Neural progenitor cell (in vitro differentiated cells): Measurements from ENCODE around the gene ACTR5. TPM values are rescaled to one million over a fixed set of nuclear protein-coding genes. Genes with fewer than 3 reads are reported as not detected.
A peak's percentile ranks its signal among the peaks of the same experiment; 100 is the strongest.

Experiments
- DNase-seq: peaks from one replicate; pipeline ENCODE4 v3.0.0-alpha.2; 2016; ENCODE audit warnings: low spot score
- H2AFZ ChIP-seq: fragments of 200-600 bp; sonication (generic); replicated peaks from 2 replicates; pipeline ENCODE4 v1.6.1; 2016; ENCODE audit warnings: antibody characterized with exemption
- H3F3A ChIP-seq: fragments of 200-600 bp; sonication (generic); 2 replicates; pipeline ENCODE4 v1.6.1; 2016; ENCODE audit warnings: antibody characterized with exemption, low read depth
- H3K27ac ChIP-seq: fragments of 200-600 bp; sonication (generic); 2 replicates; pipeline ENCODE4 v1.5.1; 2016; ENCODE audit warnings: mild to moderate bottlenecking
- H3K27me3 ChIP-seq: fragments of 200-600 bp; sonication (generic); 2 replicates; pipeline ENCODE4 v1.6.1; 2016; ENCODE audit warnings: mild to moderate bottlenecking, moderate library complexity
- H3K36me3 ChIP-seq: fragments of 200-600 bp; sonication (generic); 2 replicates; pipeline ENCODE4 v1.5.1; 2016
- H3K4me1 ChIP-seq: fragments of 200-600 bp; sonication (generic); 2 replicates; pipeline ENCODE4 v1.6.1; 2016; ENCODE audit warnings: mixed run types
- H3K4me2 ChIP-seq: fragments of 200-600 bp; sonication (generic); 2 replicates; pipeline ENCODE4 v1.6.1; 2016
- H3K4me3 ChIP-seq: fragments of 200-600 bp; sonication (generic); 2 replicates; pipeline ENCODE4 v1.5.1; 2016
- H3K79me2 ChIP-seq: fragments of 200-600 bp; sonication (generic); 2 replicates; pipeline ENCODE4 v1.6.1; 2016; ENCODE audit warnings: low read depth
- H3K9ac ChIP-seq: fragments of 200-600 bp; sonication (generic); 2 replicates; pipeline ENCODE4 v1.6.1; 2016
- H3K9me3 ChIP-seq: fragments of 200-600 bp; sonication (generic); 2 replicates; pipeline ENCODE4 v1.5.1; 2016; ENCODE audit warnings: low read depth
- H4K20me1 ChIP-seq: fragments of 200-600 bp; sonication (generic); 2 replicates; pipeline ENCODE4 v1.6.1; 2016; ENCODE audit warnings: low read depth
- H3K27ac Mint-ChIP-seq: 3 replicates; pipeline ENCODE4 v1.8.0; 2021; ENCODE audit warnings: mixed read lengths
- H3K27me3 Mint-ChIP-seq: 2 replicates; pipeline ENCODE4 v1.8.0; 2022; ENCODE audit warnings: low read depth, mild to moderate bottlenecking, inconsistent platforms, moderate library complexity, mixed read lengths; ENCODE audit not compliant: insufficient read depth
- H3K36me3 Mint-ChIP-seq: 3 replicates; pipeline ENCODE4 v1.8.0; 2021; ENCODE audit warnings: mixed read lengths
- H3K4me1 Mint-ChIP-seq: 3 replicates; pipeline ENCODE4 v1.8.0; 2021; ENCODE audit warnings: mixed read lengths
- H3K4me3 Mint-ChIP-seq: 3 replicates; pipeline ENCODE4 v1.8.0; 2021; ENCODE audit warnings: mild to moderate bottlenecking, moderate library complexity, mixed read lengths
- H3K9me3 Mint-ChIP-seq: 3 replicates; pipeline ENCODE4 v1.8.0; 2020; ENCODE audit warnings: mixed read lengths
- EZH2 ChIP-seq: fragments of 200-600 bp; sonication (generic); IDR thresholded peaks from 2 replicates; pipeline ENCODE4 v1.6.1; 2017; ENCODE audit warnings: antibody characterized with exemption, mild to moderate bottlenecking, moderate library complexity
- EZH2phosphoT487 ChIP-seq: fragments of 200-600 bp; sonication (generic); IDR thresholded peaks from 2 replicates; pipeline ENCODE4 v1.6.1; 2017; ENCODE audit warnings: antibody characterized with exemption
- total RNA-seq: library from RNA; depleted of rRNA; stranded (reverse); fragments of >200 nt; gene quantifications from 2 replicates; pipeline ENCODE4 v1.2.3, GENCODE V29; 2015; ENCODE audit warnings: low replicate concordance
- TF ChIP-seq, protein P1 (sequence below): fragments of 200-600 bp; sonication (generic); IDR thresholded peaks from 2 replicates; pipeline ENCODE4 v1.5.1; 2017; ENCODE audit warnings: antibody characterized with exemption, mild to moderate bottlenecking

ACTR5 gene
- total RNA-seq, 1 donor from 2014 or later = 9.2 TPM

DNA sequence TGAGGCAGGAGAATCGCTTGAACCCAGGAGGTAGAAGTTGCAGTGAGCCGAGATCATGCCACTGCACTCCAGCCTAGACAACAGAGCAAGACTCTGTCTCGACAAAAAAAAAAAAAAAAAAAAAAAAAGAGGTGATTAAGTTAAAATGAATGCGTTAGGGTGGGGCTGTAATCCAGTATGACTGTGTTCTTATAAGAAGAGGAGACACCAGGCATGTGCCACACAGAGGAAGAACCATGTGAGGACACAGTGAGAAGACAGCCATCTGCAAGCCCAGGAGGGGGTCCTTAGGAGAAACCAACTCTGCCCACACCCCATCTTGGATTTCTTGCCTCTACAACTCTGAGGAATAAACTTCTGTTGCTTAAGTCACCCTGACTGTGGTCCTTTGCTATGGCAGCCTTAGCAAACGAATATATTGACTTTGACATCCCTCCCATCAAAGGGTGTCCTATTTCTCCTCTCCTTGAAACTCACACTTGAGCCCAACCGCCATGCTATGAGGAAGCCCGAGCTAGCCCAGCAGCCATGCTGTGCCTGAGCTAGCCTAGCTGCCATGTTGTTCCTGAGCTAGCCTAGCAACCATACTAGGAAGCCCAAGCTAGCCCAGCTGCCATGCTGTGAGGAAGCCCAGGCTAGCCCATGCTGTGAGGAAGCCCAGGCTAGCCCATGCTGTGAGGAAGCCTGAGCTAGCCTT lies 41.4 kb downstream of the ACTR5 start:
- Histone ChIP-seq H3K79me2 (no peaks in the 10 kb centered on the region), H3K9me3 (no peaks in the 10 kb centered on the region), H3F3A (no peaks in the 10 kb centered on the region), H3K4me3 (no peak overlapping the region), H3K4me1 (no peaks in the 10 kb centered on the region), H3K36me3 (no peaks in the 10 kb centered on the region), H3K27me3 (no peaks in the 10 kb centered on the region), H2AFZ (no peak overlapping the region), H3K9ac (no peak overlapping the region), H3K27ac (no peak overlapping the region), H4K20me1 (no peaks in the 10 kb centered on the region), H3K4me2 (no peak overlapping the region)
- Mint-ChIP-seq H3K9me3 (no peaks in the 10 kb centered on the region), H3K27ac (no peak overlapping the region), H3K36me3 (no peaks in the 10 kb centered on the region), H3K4me3 (no peak overlapping the region), H3K4me1 (no peaks in the 10 kb centered on the region), H3K27me3 (peaks cover 2% of the 10 kb centered on the region)
- no peak for DNase-seq
- no peak for TF ChIP-seq EZH2
- no peak for TF ChIP-seq EZH2phosphoT487
- TF ChIP-seq, protein P1, sequence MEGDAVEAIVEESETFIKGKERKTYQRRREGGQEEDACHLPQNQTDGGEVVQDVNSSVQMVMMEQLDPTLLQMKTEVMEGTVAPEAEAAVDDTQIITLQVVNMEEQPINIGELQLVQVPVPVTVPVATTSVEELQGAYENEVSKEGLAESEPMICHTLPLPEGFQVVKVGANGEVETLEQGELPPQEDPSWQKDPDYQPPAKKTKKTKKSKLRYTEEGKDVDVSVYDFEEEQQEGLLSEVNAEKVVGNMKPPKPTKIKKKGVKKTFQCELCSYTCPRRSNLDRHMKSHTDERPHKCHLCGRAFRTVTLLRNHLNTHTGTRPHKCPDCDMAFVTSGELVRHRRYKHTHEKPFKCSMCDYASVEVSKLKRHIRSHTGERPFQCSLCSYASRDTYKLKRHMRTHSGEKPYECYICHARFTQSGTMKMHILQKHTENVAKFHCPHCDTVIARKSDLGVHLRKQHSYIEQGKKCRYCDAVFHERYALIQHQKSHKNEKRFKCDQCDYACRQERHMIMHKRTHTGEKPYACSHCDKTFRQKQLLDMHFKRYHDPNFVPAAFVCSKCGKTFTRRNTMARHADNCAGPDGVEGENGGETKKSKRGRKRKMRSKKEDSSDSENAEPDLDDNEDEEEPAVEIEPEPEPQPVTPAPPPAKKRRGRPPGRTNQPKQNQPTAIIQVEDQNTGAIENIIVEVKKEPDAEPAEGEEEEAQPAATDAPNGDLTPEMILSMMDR = no peak

DNA sequence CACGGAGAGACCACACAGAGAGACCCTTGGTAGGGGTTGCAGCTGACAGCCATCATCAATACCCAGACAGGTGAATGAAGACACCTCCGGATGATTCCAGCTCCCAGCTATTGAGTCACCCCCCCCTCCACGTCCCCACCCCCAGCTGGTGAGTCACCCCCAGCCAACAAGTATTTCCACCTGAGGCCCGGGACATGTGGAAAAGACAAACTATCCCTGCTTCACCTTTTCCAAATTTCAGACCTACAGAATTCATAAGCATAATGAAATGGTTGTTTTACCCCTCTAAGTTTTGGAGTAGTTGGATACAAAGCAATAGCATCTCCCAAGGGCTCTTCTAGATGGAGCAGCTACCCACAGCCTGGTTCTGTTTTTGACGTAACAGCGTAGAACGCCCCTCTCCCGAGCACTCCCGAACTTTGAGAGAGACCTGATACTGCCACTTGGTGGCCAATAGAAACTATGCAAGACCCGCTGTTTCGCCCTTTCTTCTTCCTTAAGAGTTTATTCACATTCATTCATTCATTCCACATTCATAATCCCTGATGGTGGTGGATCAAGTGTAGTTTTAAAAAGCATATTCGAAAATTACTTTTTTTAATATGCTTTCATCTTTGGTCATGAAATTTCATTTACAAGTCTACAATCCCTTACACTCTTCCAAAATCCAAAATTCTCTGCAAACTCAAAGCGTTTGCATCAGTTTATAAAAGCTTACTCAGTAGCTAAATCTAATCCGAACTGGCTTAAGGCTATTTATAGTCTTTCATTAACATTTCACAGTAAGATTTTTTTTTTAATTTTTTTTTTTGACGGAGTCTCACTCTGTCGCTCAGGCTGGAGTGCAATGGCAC lies 42.2 kb downstream of the ACTR5 start:
- no peaks in the 10 kb centered on the region for H3K27me3 ChIP-seq
- Mint-ChIP-seq H3K27ac (no peak overlapping the region), H3K36me3 (no peaks in the 10 kb centered on the region), H3K4me1 (no peaks in the 10 kb centered on the region), H3K4me3 (no peak overlapping the region), H3K27me3 (peaks cover 5% of the 10 kb centered on the region), H3K9me3 (no peaks in the 10 kb centered on the region)
- H3K4me3 ChIP-seq = no peak overlapping the region
- no peaks in the 10 kb centered on the region for H3K4me1 ChIP-seq
- H3K9me3 ChIP-seq = no peaks in the 10 kb centered on the region
- H3K79me2 ChIP-seq = no peaks in the 10 kb centered on the region
- H4K20me1 ChIP-seq = no peaks in the 10 kb centered on the region
- peak; percentile 79 for DNase-seq
- H3K27ac ChIP-seq = no peak overlapping the region
- H2AFZ ChIP-seq = no peak overlapping the region
- no peak overlapping the region for H3K4me2 ChIP-seq
- no peaks in the 10 kb centered on the region for H3F3A ChIP-seq
- no peak overlapping the region for H3K9ac ChIP-seq
- TF ChIP-seq, protein P1 = peak; percentile 77
- no peak for TF ChIP-seq EZH2
- no peaks in the 10 kb centered on the region for H3K36me3 ChIP-seq

DNA sequence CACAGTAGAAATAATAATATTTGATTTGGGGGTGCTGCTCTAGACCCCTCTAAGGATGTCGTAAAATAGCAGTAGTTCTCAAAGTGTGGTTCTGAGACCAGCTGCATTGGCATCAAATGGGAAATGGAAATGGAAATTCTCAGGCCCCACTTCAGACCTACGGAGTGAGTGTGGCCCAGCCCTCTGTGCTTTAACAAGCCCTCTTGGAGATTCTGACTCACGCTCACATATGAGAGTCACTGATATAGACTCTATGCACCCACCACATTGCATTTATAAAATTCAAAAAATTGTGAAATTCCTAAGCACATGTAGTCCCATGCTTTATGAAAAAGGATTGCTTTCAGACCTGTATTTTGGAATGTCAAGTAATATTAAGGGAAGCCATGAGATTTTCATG lies 43.0 kb downstream of the ACTR5 start:
- no peaks in the 10 kb centered on the region for H3K79me2 ChIP-seq
- TF ChIP-seq EZH2 (no peak), EZH2phosphoT487 (no peak)
- TF ChIP-seq, protein P1 = no peak
- H3K4me3 ChIP-seq = no peak overlapping the region
- H3K4me1 Mint-ChIP-seq = no peaks in the 10 kb centered on the region
- no peak overlapping the region for H2AFZ ChIP-seq
- no peak overlapping the region for H3K9ac ChIP-seq
- DNase-seq = no peak
- no peaks in the 10 kb centered on the region for H3K27me3 ChIP-seq
- H3K27ac Mint-ChIP-seq = no peak overlapping the region
- no peaks in the 10 kb centered on the region for H3K36me3 ChIP-seq
- H3F3A ChIP-seq = no peaks in the 10 kb centered on the region
- no peak overlapping the region for H3K27ac ChIP-seq
- H3K4me3 Mint-ChIP-seq = no peak overlapping the region
- H3K4me1 ChIP-seq = no peaks in the 10 kb centered on the region
- H3K9me3 Mint-ChIP-seq = no peaks in the 10 kb centered on the region
- no peak overlapping the region for H3K4me2 ChIP-seq
- H3K9me3 ChIP-seq = no peaks in the 10 kb centered on the region
- peaks cover 5% of the 10 kb centered on the region for H3K27me3 Mint-ChIP-seq
- H4K20me1 ChIP-seq = no peaks in the 10 kb centered on the region
- H3K36me3 Mint-ChIP-seq = no peaks in the 10 kb centered on the region
